Keratinocyte (primary cell): Measurements from ENCODE around the gene SLC7A7. TPM values are rescaled to one million over a fixed set of nuclear protein-coding genes. Genes with fewer than 3 reads are reported as not detected.
"Not testable (repeated sequence)": the region's sequence is repeated elsewhere in the genome, so short reads cannot be mapped to it uniquely, and the experiment has no call there.

Experiments
- DNase-seq: peaks from one replicate; pipeline ENCODE4 v3.0.0-alpha.2; 2011; ENCODE audit warnings: low read depth, missing footprints, low spot score
- FAIRE-seq: peaks from 2 replicates; lab custom pipeline; 2011; peaks lifted over from hg19 to GRCh38; lab: Jason Lieb, UNC
- H2AFZ ChIP-seq: 2 replicates; pipeline ENCODE4 v1.6.0; 2012; ENCODE audit warnings: low read length, control low read depth, inconsistent platforms; ENCODE audit not compliant: control insufficient read depth
- H3K27ac ChIP-seq: 2 replicates; pipeline ENCODE4 v1.5.1; 2011; ENCODE audit warnings: low read length; ENCODE audit not compliant: control insufficient read depth, insufficient read depth
- H3K27me3 ChIP-seq: 3 replicates; pipeline ENCODE4 v1.6.0; 2011; ENCODE audit warnings: low read length; ENCODE audit not compliant: control insufficient read depth, insufficient read depth; ENCODE audit errors: extremely low read depth
- H3K36me3 ChIP-seq, 2 experiments: 2 replicates in 1 of 2; 3 replicates in 1 of 2; pipeline ENCODE4 v1.5.1; 2011; ENCODE audit warnings: low read length in 2 of 2, mild to moderate bottlenecking in 1 of 2; ENCODE audit not compliant: control insufficient read depth in 2 of 2, insufficient read depth in 2 of 2; ENCODE audit errors: extremely low read depth in 1 of 2
- H3K4me1 ChIP-seq: 3 replicates; pipeline ENCODE4 v1.5.1; 2011; ENCODE audit warnings: low read length; ENCODE audit not compliant: control insufficient read depth, insufficient read depth; ENCODE audit errors: extremely low read depth
- H3K4me2 ChIP-seq: 3 replicates; pipeline ENCODE4 v1.6.0; 2011; ENCODE audit warnings: low read depth, low read length; ENCODE audit not compliant: control insufficient read depth, insufficient read depth; ENCODE audit errors: extremely low read depth
- H3K4me3 ChIP-seq, 3 experiments: fragments of 200-600 bp in 1 of 3; sonication (generic) in 1 of 3; 2 replicates in 2 of 3; 3 replicates in 1 of 3; pipeline ENCODE4 v1.5.1; 2011 to 2016; ENCODE audit warnings: low read length in 3 of 3, mild to moderate bottlenecking in 3 of 3, control low read depth in 2 of 3, inconsistent platforms in 1 of 3, low read depth in 1 of 3, mixed read lengths in 1 of 3, mixed run types in 1 of 3, moderate library complexity in 1 of 3; ENCODE audit not compliant: control insufficient read depth in 2 of 3, insufficient read depth in 2 of 3; ENCODE audit errors: extremely low read depth in 1 of 3
- H3K79me2 ChIP-seq: 2 replicates; pipeline ENCODE4 v1.6.0; 2012; ENCODE audit warnings: low read length; ENCODE audit not compliant: control insufficient read depth, insufficient read depth
- H3K9ac ChIP-seq: 3 replicates; pipeline ENCODE4 v1.6.0; 2011; ENCODE audit warnings: low read length; ENCODE audit not compliant: control insufficient read depth, insufficient read depth; ENCODE audit errors: extremely low read depth
- H3K9me1 ChIP-seq: 3 replicates; pipeline ENCODE4 v1.6.0; 2011; ENCODE audit warnings: low read length; ENCODE audit not compliant: control insufficient read depth, insufficient read depth; ENCODE audit errors: extremely low read depth
- H3K9me3 ChIP-seq: 2 replicates; pipeline ENCODE4 v1.5.1; 2012; ENCODE audit warnings: low read depth, low read length; ENCODE audit not compliant: control insufficient read depth
- H4K20me1 ChIP-seq: 3 replicates; pipeline ENCODE4 v1.6.0; 2011; ENCODE audit warnings: low read length; ENCODE audit not compliant: control insufficient read depth, insufficient read depth; ENCODE audit errors: extremely low read depth
- EZH2 ChIP-seq: IDR thresholded peaks from one replicate; pipeline ENCODE4 v1.6.1; 2012; ENCODE audit warnings: inconsistent platforms, mild to moderate bottlenecking, low read length, moderate library complexity
- dilution Hi-C: fragments of 300-500 bp; cut with MboI; formaldehyde crosslinking; loops from one replicate; pipeline ENCODE4 v1.7.0; 2020; ENCODE audit warnings: low sequenced_read_pairs; ENCODE audit not compliant: extremely low pct_ligation_motif_present
- polyA plus RNA-seq, 5 experiments: library from polyadenylated mRNA; depleted of rRNA in 3 of 5; stranded (reverse) in 3 of 5; stranded (forward) in 1 of 5; unstranded in 1 of 5; fragments of >200 nt; gene quantifications; 1 replicate in 1 of 5; 2 replicates in 3 of 5; 3 replicates in 1 of 5; pipeline versions ENCODE4 v1.2.1 to v1.2.3, GENCODE V29; 2011 to 2012; ENCODE audit warnings: missing spikeins in 2 of 5, low read depth in 1 of 5, low replicate concordance in 1 of 5
- TF ChIP-seq, protein P1 (sequence below), 3 experiments: IDR thresholded peaks in 1 of 3; conservative IDR thresholded peaks in 1 of 3; optimal IDR thresholded peaks in 1 of 3; 2 replicates in 2 of 3; 3 replicates in 1 of 3; pipeline versions ENCODE3 to v1.5.1; 2011; ENCODE audit warnings: low read length in 3 of 3, mild to moderate bottlenecking in 3 of 3, moderate library complexity in 2 of 3, control low read depth in 1 of 3, inconsistent platforms in 1 of 3; ENCODE audit not compliant: insufficient read depth in 2 of 3; ENCODE audit errors: extremely low read depth in 1 of 3

The SLC7A7 gene
- polyA plus RNA-seq, 1 donor (not counting 4 experiments of a cell fraction or from before 2014, with no cell fraction given), result 0.20 TPM

DNA sequence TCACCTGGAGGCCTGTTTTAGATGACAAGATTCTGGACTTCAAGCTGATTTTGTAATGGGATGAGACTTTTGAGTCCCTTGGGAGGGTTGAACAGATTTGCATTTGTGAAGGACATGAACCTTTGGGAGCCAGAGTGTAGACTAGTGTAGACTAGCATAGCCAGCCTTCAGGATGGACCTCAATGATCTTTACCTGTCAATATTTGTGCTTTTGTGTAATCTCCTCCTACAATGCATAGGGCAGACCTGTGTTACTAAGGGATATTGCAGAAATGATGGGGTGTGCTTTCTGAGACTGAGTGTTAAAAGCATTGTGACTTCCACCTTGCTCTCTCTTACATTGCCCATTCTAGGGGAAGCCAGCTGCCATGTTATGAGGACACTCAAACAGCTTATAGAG is 46.4 kb upstream of the SLC7A7 start:
- Histone ChIP-seq H3K4me2 (no peak overlapping the region), H3K79me2 (no peaks in the 10 kb centered on the region), H3K4me1 (no peaks in the 10 kb centered on the region), H3K9ac (no peak overlapping the region), H3K27me3 (no peaks in the 10 kb centered on the region), H3K9me1 (no peaks in the 10 kb centered on the region), H3K4me3 (no peak overlapping the region), H3K27ac (no peak overlapping the region), H4K20me1 (no peaks in the 10 kb centered on the region), H3K36me3 (no peaks in the 10 kb centered on the region), H3K9me3 (peaks cover 2% of the 10 kb centered on the region), H2AFZ (no peak overlapping the region)
- TF ChIP-seq EZH2, result no peak
- TF ChIP-seq, protein P1, sequence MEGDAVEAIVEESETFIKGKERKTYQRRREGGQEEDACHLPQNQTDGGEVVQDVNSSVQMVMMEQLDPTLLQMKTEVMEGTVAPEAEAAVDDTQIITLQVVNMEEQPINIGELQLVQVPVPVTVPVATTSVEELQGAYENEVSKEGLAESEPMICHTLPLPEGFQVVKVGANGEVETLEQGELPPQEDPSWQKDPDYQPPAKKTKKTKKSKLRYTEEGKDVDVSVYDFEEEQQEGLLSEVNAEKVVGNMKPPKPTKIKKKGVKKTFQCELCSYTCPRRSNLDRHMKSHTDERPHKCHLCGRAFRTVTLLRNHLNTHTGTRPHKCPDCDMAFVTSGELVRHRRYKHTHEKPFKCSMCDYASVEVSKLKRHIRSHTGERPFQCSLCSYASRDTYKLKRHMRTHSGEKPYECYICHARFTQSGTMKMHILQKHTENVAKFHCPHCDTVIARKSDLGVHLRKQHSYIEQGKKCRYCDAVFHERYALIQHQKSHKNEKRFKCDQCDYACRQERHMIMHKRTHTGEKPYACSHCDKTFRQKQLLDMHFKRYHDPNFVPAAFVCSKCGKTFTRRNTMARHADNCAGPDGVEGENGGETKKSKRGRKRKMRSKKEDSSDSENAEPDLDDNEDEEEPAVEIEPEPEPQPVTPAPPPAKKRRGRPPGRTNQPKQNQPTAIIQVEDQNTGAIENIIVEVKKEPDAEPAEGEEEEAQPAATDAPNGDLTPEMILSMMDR (optimal IDR thresholded peaks at IDR 0.05 in 1 of 3, IDR thresholded peaks at IDR 0.05 in 1 of 3, conservative IDR thresholded peaks at IDR 0.05 in 1 of 3; ENCODE audit: extremely low read depth in 1 of 3, insufficient read depth in 2 of 3, low read length in 3 of 3), result no peak
- dilution Hi-C loops, result no loop called here
- FAIRE-seq (no peak), DNase-seq (no peak)

DNA sequence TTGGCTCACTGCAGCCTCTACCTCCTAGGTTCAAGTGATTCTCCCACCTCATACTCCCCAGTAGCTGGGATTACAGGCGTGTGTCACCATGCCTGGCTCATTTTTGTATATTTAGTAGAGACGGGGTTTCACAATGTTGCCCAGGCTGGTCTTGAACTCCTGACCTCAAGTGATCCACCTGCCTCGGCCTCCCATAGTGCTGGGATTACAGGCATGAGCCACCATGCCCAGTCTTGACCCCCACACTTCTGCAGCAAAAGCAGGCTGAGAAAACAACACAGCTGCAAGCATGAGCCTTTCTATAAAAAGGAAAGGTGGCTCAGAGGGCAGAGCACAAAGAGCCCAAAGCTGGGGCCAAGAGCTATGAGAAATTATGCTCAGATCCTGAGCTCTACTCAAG is 45.1 kb upstream of the SLC7A7 start:
- H3K27me3 ChIP-seq, H3K36me3 ChIP-seq, H3K79me2 ChIP-seq, H2AFZ ChIP-seq, H3K4me3 ChIP-seq, FAIRE-seq, H3K9me3 ChIP-seq, H3K4me1 ChIP-seq, H3K9ac ChIP-seq, H3K27ac ChIP-seq, H4K20me1 ChIP-seq, H3K9me1 ChIP-seq, dilution Hi-C loops, DNase-seq, H3K4me2 ChIP-seq: not testable (repeated sequence)

DNA sequence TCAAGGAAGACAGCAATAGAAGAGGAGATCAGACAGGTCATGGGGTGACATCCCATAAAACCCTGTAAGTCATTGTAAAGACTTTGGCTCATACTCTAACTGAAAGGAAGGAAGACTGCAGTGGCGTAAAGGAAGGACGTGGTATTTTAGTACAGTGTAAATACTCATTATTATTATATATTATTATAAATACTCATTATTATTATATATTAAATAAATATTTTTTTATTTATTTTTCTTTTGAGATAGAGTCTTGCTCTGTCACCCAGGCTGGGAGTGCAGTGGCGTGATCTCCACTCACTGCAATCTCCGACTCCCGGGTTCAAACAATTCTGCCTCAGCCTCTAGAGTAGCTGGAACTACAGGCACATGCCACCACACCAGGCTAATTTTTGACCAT is 41.2 kb upstream of the SLC7A7 start:
- Histone ChIP-seq H3K4me1 (peaks cover 20% of the 10 kb centered on the region), H3K27ac (no peak overlapping the region), H2AFZ (no peak overlapping the region), H3K4me2 (no peak overlapping the region), H3K4me3 (no peak overlapping the region), H3K79me2 (no peaks in the 10 kb centered on the region), H3K9me1 (no peaks in the 10 kb centered on the region), H3K9me3 (no peaks in the 10 kb centered on the region), H3K36me3 (no peaks in the 10 kb centered on the region), H3K9ac (no peak overlapping the region), H3K27me3 (no peaks in the 10 kb centered on the region), H4K20me1 (no peaks in the 10 kb centered on the region)
- no peak for DNase-seq
- dilution Hi-C loops, result no loop called here
- no peak for TF ChIP-seq EZH2
- TF ChIP-seq, protein P1 (optimal IDR thresholded peaks at IDR 0.05 in 1 of 3, IDR thresholded peaks at IDR 0.05 in 1 of 3, conservative IDR thresholded peaks at IDR 0.05 in 1 of 3; ENCODE audit: extremely low read depth in 1 of 3, insufficient read depth in 2 of 3, low read length in 3 of 3), result no peak
- FAIRE-seq, result no peak
